HepG2 (cell line): Measurements from ENCODE around the gene PEX14. TPM values are rescaled to one million over a fixed set of nuclear protein-coding genes. Genes with fewer than 3 reads are reported as not detected.

ENCODE experiments used
- BORCS8-MEF2B ChIP-seq: sonication (generic); formaldehyde crosslinking; IDR thresholded peaks from 2 replicates; pipeline ENCODE4 v1.8.0; 2022; ENCODE audit warnings: mild to moderate bottlenecking, missing genetic modification reagents
- ELF3 ChIP-seq: IDR thresholded peaks from 2 replicates; pipeline ENCODE4 v1.6.1; 2016; ENCODE audit warnings: missing genetic modification reagents, missing compliant biosample characterization
- IRF9 ChIP-seq: sonication (generic); formaldehyde crosslinking; IDR thresholded peaks from 2 replicates; pipeline ENCODE4 v1.8.0; 2022; ENCODE audit warnings: missing genetic modification reagents, mild to moderate bottlenecking, borderline replicate concordance
- LCORL ChIP-seq, 2 experiments: fragments of 450-650 bp in 1 of 2; sonication (generic) in 1 of 2; formaldehyde crosslinking in 1 of 2; IDR thresholded peaks; 2 replicates each; pipeline versions ENCODE4 v1.5.0 to v1.6.1; 2017 to 2020; ENCODE audit warnings: antibody characterized with exemption in 1 of 2, missing genetic modification reagents in 1 of 2
- MAZ ChIP-seq, 2 experiments: sonication (generic) in 1 of 2; formaldehyde crosslinking in 1 of 2; IDR thresholded peaks; 2 replicates each; pipeline versions ENCODE4 v1.5.0 to v1.6.1; 2012 to 2020; ENCODE audit warnings: low read depth in 2 of 2, mild to moderate bottlenecking in 2 of 2, borderline replicate concordance in 1 of 2, improper control_type of control experiment in 1 of 2, low read length in 1 of 2, missing genetic modification reagents in 1 of 2, moderate library complexity in 1 of 2
- NR2F6 ChIP-seq, 2 experiments: IDR thresholded peaks; 2 replicates each; pipeline ENCODE4 v1.6.1; 2016; ENCODE audit warnings: antibody characterized with exemption in 1 of 2, mild to moderate bottlenecking in 1 of 2
- RARA ChIP-seq: IDR thresholded peaks from 2 replicates; pipeline ENCODE4 v1.6.1; 2016; ENCODE audit warnings: missing genetic modification reagents, missing compliant biosample characterization
- SRF ChIP-seq: IDR thresholded peaks from 2 replicates; pipeline ENCODE4 v1.6.1; 2011; ENCODE audit warnings: mild to moderate bottlenecking, low read depth, low read length, moderate library complexity
- SRY ChIP-seq: sonication (generic); formaldehyde crosslinking; IDR thresholded peaks from 2 replicates; pipeline ENCODE4 v1.8.0; 2022; ENCODE audit warnings: mild to moderate bottlenecking, missing genetic modification reagents
- STAT6 ChIP-seq: sonication (generic); formaldehyde crosslinking; IDR thresholded peaks from 2 replicates; pipeline ENCODE4 v1.4.0; 2020; ENCODE audit warnings: missing genetic modification reagents, mild to moderate bottlenecking, borderline replicate concordance
- TARDBP ChIP-seq: sonication (generic); formaldehyde crosslinking; IDR thresholded peaks from 2 replicates; pipeline ENCODE4 v1.8.0; 2022; ENCODE audit warnings: mild to moderate bottlenecking, missing genetic modification reagents
- ZMYM3 ChIP-seq: sonication (generic); formaldehyde crosslinking; IDR thresholded peaks from 2 replicates; pipeline ENCODE4 v1.5.1; 2020; ENCODE audit warnings: mild to moderate bottlenecking, missing genetic modification reagents
- ZMYM4 ChIP-seq: sonication (generic); formaldehyde crosslinking; IDR thresholded peaks from 2 replicates; pipeline ENCODE4 v1.8.1; 2023; ENCODE audit warnings: mild to moderate bottlenecking, missing genetic modification reagents
- ZNF136 ChIP-seq: sonication (generic); formaldehyde crosslinking; IDR thresholded peaks from 2 replicates; pipeline ENCODE4 v1.8.1; 2022; ENCODE audit warnings: low read depth, mild to moderate bottlenecking, moderate library complexity, missing genetic modification reagents
- polyA plus RNA-seq, 8 experiments: library from polyadenylated mRNA; depleted of rRNA in 3 of 8; stranded (reverse) in 7 of 8; unstranded in 1 of 8; fragments of >200 nt; fragmentation: Illumina TruSeq in 4 of 8; extraction: Trizol in 4 of 8; gene quantifications; 2 replicates each; pipeline versions ENCODE4 v1.2.1 to v1.2.3, GENCODE V29; 2011 to 2016; ENCODE audit warnings: low read depth in 4 of 8, missing spikeins in 1 of 8, mixed read lengths in 1 of 8; ENCODE audit not compliant: insufficient read depth in 1 of 8
- total RNA-seq, 5 experiments: library from RNA; depleted of rRNA; stranded (reverse); fragments of >200 nt; fragmentation: Illumina TruSeq; extraction: Trizol; gene quantifications; 2 replicates each; pipeline ENCODE4 v1.2.3, GENCODE V29; 2016; ENCODE audit warnings: low read depth in 1 of 5
- TF ChIP-seq, protein P1 (sequence below): sonication (generic); formaldehyde crosslinking; IDR thresholded peaks from 2 replicates; pipeline ENCODE4 v1.4.0; 2020; ENCODE audit warnings: missing genetic modification reagents
- TF ChIP-seq, protein P2 (sequence below), 2 experiments: sonication (generic) in 1 of 2; formaldehyde crosslinking in 1 of 2; IDR thresholded peaks; 2 replicates each; pipeline versions ENCODE4 v1.4.0 to v1.6.1; 2018 to 2020; ENCODE audit warnings: missing genetic modification reagents in 2 of 2, borderline replicate concordance in 1 of 2, low read depth in 1 of 2, mild to moderate bottlenecking in 1 of 2, missing biosample characterization in 1 of 2

The PEX14 gene
- total and polyA plus RNA-seq, 2 of the 13 experiments (the other 11 are each of a cell fraction or from before 2014, with no cell fraction given) = 6.5 to 9.9 TPM

GRCh38 chr1:10679496-10680220 is 204.9 kb downstream of the PEX14 start (continued):
- TF ChIP-seq, protein P1, sequence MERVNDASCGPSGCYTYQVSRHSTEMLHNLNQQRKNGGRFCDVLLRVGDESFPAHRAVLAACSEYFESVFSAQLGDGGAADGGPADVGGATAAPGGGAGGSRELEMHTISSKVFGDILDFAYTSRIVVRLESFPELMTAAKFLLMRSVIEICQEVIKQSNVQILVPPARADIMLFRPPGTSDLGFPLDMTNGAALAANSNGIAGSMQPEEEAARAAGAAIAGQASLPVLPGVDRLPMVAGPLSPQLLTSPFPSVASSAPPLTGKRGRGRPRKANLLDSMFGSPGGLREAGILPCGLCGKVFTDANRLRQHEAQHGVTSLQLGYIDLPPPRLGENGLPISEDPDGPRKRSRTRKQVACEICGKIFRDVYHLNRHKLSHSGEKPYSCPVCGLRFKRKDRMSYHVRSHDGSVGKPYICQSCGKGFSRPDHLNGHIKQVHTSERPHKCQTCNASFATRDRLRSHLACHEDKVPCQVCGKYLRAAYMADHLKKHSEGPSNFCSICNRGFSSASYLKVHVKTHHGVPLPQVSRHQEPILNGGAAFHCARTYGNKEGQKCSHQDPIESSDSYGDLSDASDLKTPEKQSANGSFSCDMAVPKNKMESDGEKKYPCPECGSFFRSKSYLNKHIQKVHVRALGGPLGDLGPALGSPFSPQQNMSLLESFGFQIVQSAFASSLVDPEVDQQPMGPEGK = 0 out of 2 replicates have a peak, but pooled peaks have one; percentile 33
- no peak for TF ChIP-seq STAT6 (CRISPR knock-in tag)
- 0 out of 2 replicates have a peak, but pooled peaks have one; percentile 16 for TF ChIP-seq RARA (CRISPR knock-in tag)
- TF ChIP-seq ZNF136 (CRISPR knock-in tag) = 0 out of 2 replicates have a peak, but pooled peaks have one; percentile 55
- no peak for TF ChIP-seq IRF9
- TF ChIP-seq BORCS8-MEF2B (CRISPR knock-in tag) = peak; percentile 56; the same call in 1 of the 2 replicates
- peak; percentile 50; the same call in 1 of the 2 replicates for TF ChIP-seq MAZ (IDR thresholded peaks at IDR 0.05; ENCODE audit: borderline replicate concordance, low read depth, low read length)
- no peak for TF ChIP-seq MAZ (CRISPR knock-in tag; IDR thresholded peaks at IDR 0.05; ENCODE audit: low read depth)
- TF ChIP-seq SRF = 0 out of 2 replicates have a peak, but pooled peaks have one; percentile 22
- TF ChIP-seq NR2F6 (IDR thresholded peaks at IDR 0.05) = peak; percentile 27; the same call in 1 of the 2 replicates
- TF ChIP-seq NR2F6 (CRISPR knock-in tag; IDR thresholded peaks at IDR 0.05) = peak; percentile 20; the same call in 1 of the 2 replicates
- TF ChIP-seq, protein P2, sequence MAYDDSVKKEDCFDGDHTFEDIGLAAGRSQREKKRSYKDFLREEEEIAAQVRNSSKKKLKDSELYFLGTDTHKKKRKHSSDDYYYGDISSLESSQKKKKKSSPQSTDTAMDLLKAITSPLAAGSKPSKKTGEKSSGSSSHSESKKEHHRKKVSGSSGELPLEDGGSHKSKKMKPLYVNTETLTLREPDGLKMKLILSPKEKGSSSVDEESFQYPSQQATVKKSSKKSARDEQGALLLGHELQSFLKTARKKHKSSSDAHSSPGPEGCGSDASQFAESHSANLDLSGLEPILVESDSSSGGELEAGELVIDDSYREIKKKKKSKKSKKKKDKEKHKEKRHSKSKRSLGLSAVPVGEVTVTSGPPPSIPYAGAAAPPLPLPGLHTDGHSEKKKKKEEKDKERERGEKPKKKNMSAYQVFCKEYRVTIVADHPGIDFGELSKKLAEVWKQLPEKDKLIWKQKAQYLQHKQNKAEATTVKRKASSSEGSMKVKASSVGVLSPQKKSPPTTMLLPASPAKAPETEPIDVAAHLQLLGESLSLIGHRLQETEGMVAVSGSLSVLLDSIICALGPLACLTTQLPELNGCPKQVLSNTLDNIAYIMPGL (CRISPR knock-in tag; IDR thresholded peaks at IDR 0.05; ENCODE audit: borderline replicate concordance in 1 of 2, low read depth in 1 of 2) = peak in 1 of 2 experiments; percentile 21; a peak in 1 of 4 replicates
- no peak for TF ChIP-seq LCORL (IDR thresholded peaks at IDR 0.05)
- 0 out of 2 replicates have a peak, but pooled peaks have one; percentile 24 for TF ChIP-seq LCORL (CRISPR knock-in tag; IDR thresholded peaks at IDR 0.05)
- no peak for TF ChIP-seq SRY (CRISPR knock-in tag)
- peak; percentile 46; the same call in 1 of the 2 replicates for TF ChIP-seq ZMYM4 (CRISPR knock-in tag)
- TF ChIP-seq ELF3 (CRISPR knock-in tag) = no peak
- TF ChIP-seq TARDBP = peak; percentile 70; the same call in 1 of the 2 replicates
- TF ChIP-seq ZMYM3 = 0 out of 2 replicates have a peak, but pooled peaks have one; percentile 25
